Retinal pigment epithelial cell (primary cell): ENCODE measurements around the gene PCNX2.

Experiments
- DNase-seq: peaks from one replicate; pipeline ENCODE4 v3.0.0-alpha.2; 2010; ENCODE audit warnings: low read depth
- H3K4me3 ChIP-seq: 2 replicates; pipeline ENCODE4 v1.5.1; 2011; ENCODE audit warnings: mild to moderate bottlenecking, low read length, control low read depth, moderate library complexity
- CTCF ChIP-seq: conservative IDR thresholded peaks from 2 replicates; pipeline ENCODE4 v1.5.1; 2011; ENCODE audit warnings: low read depth, low read length, control low read depth, inconsistent platforms

The PCNX2 gene

GRCh38 chr1:232936941-232937340 lies 358.6 kb downstream of the PCNX2 start:
- TF ChIP-seq CTCF: no peak
- no peak overlapping the region for H3K4me3 ChIP-seq
- no peak for DNase-seq
